CD4-positive, alpha-beta T cell (primary cell): ENCODE measurements around the gene CNDP2. TPM values are rescaled to one million over a fixed set of nuclear protein-coding genes. Genes with fewer than 3 reads are reported as not detected.

Source experiments
- ATAC-seq: fragments of 200-7000 bp; cut with Tn5 transposase; one replicate; pipeline ENCODE4 v1.10.0; 2022; ENCODE audit warnings: mild to moderate bottlenecking; ENCODE audit not compliant: poor library complexity
- CTCF ChIA-PET: fragments of 350-600 bp; sonication (Branson Sonifier 250); formaldehyde crosslinking; loops from one replicate; lab custom pipeline; 2021; ENCODE audit warnings: antibody characterized with exemption, inconsistent platforms; lab: Charles Lee
- POLR2A ChIA-PET: fragments of 350-600 bp; sonication (Branson Sonifier 250); formaldehyde crosslinking; loops from one replicate; lab custom pipeline; 2021; ENCODE audit warnings: antibody characterized with exemption, inconsistent platforms; lab: Charles Lee
- DNase-seq, 14 experiments: peaks; one replicate each; pipeline ENCODE4 v3.0.0-alpha.2; 2013 to 2020; ENCODE audit warnings: mixed read lengths in 2 of 14
- H3K27ac ChIP-seq, 2 donors: one replicate each; pipeline versions ENCODE4 v1.5.1 to v1.7.0; 2013; ENCODE audit warnings: low read length in 2 of 2, low read depth in 1 of 2, mild to moderate bottlenecking in 1 of 2
- H3K27me3 ChIP-seq, 2 experiments: 1 replicate in 1 of 2; 2 replicates in 1 of 2; pipeline versions ENCODE4 v1.6.1 to v1.7.0; 2013; ENCODE audit warnings: low read length in 2 of 2, control low read depth in 1 of 2, mild to moderate bottlenecking in 1 of 2, moderate library complexity in 1 of 2; ENCODE audit not compliant: insufficient read depth in 2 of 2, control insufficient read depth in 1 of 2
- H3K36me3 ChIP-seq: one replicate; pipeline ENCODE4 v1.6.1; 2013; ENCODE audit warnings: low read length, control low read depth; ENCODE audit not compliant: insufficient read depth
- H3K4me1 ChIP-seq: one replicate; pipeline ENCODE4 v1.6.1; 2013; ENCODE audit warnings: low read length, control low read depth; ENCODE audit not compliant: insufficient read depth
- H3K4me3 ChIP-seq: one replicate; pipeline ENCODE4 v1.5.1; 2013; ENCODE audit warnings: mild to moderate bottlenecking, low read length, moderate library complexity
- H3K9me3 ChIP-seq, 2 experiments: 1 replicate in 1 of 2; 2 replicates in 1 of 2; pipeline versions ENCODE4 v1.6.1 to v1.7.0; 2013; ENCODE audit warnings: low read length in 2 of 2, mild to moderate bottlenecking in 2 of 2, control low read depth in 1 of 2, moderate library complexity in 1 of 2; ENCODE audit not compliant: control insufficient read depth in 1 of 2, insufficient read depth in 1 of 2
- H3K27ac Mint-ChIP-seq: one replicate; pipeline ENCODE4 v1.8.0; 2020; ENCODE audit warnings: mixed read lengths
- H3K27me3 Mint-ChIP-seq: one replicate; pipeline ENCODE4 v1.8.0; 2021; ENCODE audit warnings: mixed read lengths
- H3K36me3 Mint-ChIP-seq: one replicate; pipeline ENCODE4 v1.8.0; 2021; ENCODE audit warnings: low read depth, mixed read lengths
- H3K4me1 Mint-ChIP-seq: one replicate; pipeline ENCODE4 v1.8.0; 2021; ENCODE audit warnings: low read depth, mixed read lengths
- H3K4me3 Mint-ChIP-seq: one replicate; pipeline ENCODE4 v1.8.0; 2020; ENCODE audit warnings: mild to moderate bottlenecking, mixed read lengths
- H3K9me3 Mint-ChIP-seq: one replicate; pipeline ENCODE4 v1.8.0; 2020; ENCODE audit warnings: mixed read lengths
- intact Hi-C, 2 experiments: fragments of 100-400 bp; cut with DNase I in 1 of 2; cut with micrococcal nuclease in 1 of 2; formaldehyde crosslinking; loops; one replicate each; pipeline versions ENCODE4 v1.15.1 to v1.9.0; 2023 to 2025; cut with DNase I, micrococcal nuclease
- total RNA-seq, 174 experiments: library from RNA in 2 of 174; stranded (reverse) in 2 of 174; gene quantifications; one replicate each; pipeline ENCODE4 v1.2.3 and lab custom pipeline; 2021 to 2026
- TF ChIP-seq, protein P1 (sequence below): fragments of 200-600 bp; IDR thresholded peaks from one replicate; pipeline ENCODE4 v1.8.0; 2022; ENCODE audit warnings: antibody characterized with exemption, mild to moderate bottlenecking

The CNDP2 gene
- total RNA-seq, 2 experiments from 2014 or later: 75.5 to 75.7 TPM

DNA sequence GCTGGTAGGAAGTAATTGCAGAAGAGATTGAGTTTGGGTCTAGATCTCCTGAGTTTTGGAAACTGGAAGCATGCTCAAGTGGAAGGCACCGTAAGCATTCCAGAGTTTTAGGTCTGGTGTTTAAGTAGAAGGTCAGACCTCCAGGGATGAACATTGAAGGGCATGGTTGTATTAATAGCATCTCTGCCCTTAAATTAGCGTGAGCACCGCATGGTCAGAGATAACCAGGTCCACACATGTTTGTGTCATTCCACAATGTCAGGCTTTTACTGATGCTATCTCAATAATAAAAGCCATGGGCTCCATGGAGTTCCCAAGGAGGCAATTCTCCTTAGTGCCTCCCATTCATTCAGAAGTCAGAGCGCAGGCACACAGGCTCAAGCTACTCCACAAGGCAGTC lies 73.2 kb downstream of the CNDP2 start:
- H3K27ac ChIP-seq: no peak overlapping the region
- no peaks in the 10 kb centered on the region for H3K4me1 ChIP-seq
- H3K36me3 Mint-ChIP-seq: no peaks in the 10 kb centered on the region
- TF ChIP-seq, protein P1, sequence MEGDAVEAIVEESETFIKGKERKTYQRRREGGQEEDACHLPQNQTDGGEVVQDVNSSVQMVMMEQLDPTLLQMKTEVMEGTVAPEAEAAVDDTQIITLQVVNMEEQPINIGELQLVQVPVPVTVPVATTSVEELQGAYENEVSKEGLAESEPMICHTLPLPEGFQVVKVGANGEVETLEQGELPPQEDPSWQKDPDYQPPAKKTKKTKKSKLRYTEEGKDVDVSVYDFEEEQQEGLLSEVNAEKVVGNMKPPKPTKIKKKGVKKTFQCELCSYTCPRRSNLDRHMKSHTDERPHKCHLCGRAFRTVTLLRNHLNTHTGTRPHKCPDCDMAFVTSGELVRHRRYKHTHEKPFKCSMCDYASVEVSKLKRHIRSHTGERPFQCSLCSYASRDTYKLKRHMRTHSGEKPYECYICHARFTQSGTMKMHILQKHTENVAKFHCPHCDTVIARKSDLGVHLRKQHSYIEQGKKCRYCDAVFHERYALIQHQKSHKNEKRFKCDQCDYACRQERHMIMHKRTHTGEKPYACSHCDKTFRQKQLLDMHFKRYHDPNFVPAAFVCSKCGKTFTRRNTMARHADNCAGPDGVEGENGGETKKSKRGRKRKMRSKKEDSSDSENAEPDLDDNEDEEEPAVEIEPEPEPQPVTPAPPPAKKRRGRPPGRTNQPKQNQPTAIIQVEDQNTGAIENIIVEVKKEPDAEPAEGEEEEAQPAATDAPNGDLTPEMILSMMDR: no peak
- peaks cover 2% of the 10 kb centered on the region for H3K9me3 Mint-ChIP-seq
- peaks cover 4 to 6% of the 10 kb centered on the region in 2 experiments for H3K27me3 ChIP-seq
- ATAC-seq (no peak), DNase-seq (no peak)
- peaks cover 28% of the 10 kb centered on the region for H3K27me3 Mint-ChIP-seq
- peaks cover 0 to 13% of the 10 kb centered on the region in 2 experiments for H3K9me3 ChIP-seq
- POLR2A ChIA-PET: no interaction called here
- intact Hi-C loops: no loop called here
- no peaks in the 10 kb centered on the region for H3K4me1 Mint-ChIP-seq
- H3K4me3 Mint-ChIP-seq: no peak overlapping the region
- H3K4me3 ChIP-seq: no peak overlapping the region
- CTCF ChIA-PET: no interaction called here
- no peak overlapping the region for H3K27ac Mint-ChIP-seq
- H3K36me3 ChIP-seq: no peaks in the 10 kb centered on the region

DNA sequence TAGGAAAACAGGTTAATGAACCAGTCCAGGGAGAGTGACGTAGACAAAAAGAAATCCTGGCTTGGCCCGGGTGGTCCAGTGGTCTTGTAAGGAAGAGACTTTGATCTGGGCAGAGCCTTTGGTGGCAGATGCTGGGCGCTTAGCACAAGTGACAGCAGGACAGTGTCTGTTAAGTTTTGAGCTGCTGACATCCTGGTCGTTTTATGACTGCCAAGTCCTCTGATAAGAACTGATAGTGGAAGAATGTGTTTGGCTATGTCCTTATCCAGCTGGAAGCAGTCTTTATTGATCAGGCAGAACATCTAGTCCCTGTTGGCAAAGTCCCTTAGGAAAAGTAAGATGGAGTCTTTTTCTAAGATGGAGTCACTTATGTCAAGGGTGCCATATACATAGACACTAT lies 74.1 kb downstream of the CNDP2 start:
- H3K4me3 Mint-ChIP-seq: no peak overlapping the region
- Histone ChIP-seq H3K36me3 (no peaks in the 10 kb centered on the region), H3K4me3 (no peak overlapping the region), H3K9me3 (peaks cover 0 to 13% of the 10 kb centered on the region in 2 experiments), H3K27ac (no peak overlapping the region), H3K4me1 (no peaks in the 10 kb centered on the region), H3K27me3 (peaks cover 4 to 6% of the 10 kb centered on the region in 2 experiments)
- no peaks in the 10 kb centered on the region for H3K36me3 Mint-ChIP-seq
- H3K27me3 Mint-ChIP-seq: peaks cover 28% of the 10 kb centered on the region
- ATAC-seq (no peak), DNase-seq (no peak)
- TF ChIP-seq, protein P1: no peak
- CTCF ChIA-PET: no interaction called here
- H3K4me1 Mint-ChIP-seq: no peaks in the 10 kb centered on the region
- peaks cover 2% of the 10 kb centered on the region for H3K9me3 Mint-ChIP-seq
- POLR2A ChIA-PET: no interaction called here
- intact Hi-C loops: loop anchor here in 1 of 2 experiments (5.0 kb wide), 1 partner anchor 43 kb away; no protein-coding TSS in a partner anchor
- no peak overlapping the region for H3K27ac Mint-ChIP-seq

DNA sequence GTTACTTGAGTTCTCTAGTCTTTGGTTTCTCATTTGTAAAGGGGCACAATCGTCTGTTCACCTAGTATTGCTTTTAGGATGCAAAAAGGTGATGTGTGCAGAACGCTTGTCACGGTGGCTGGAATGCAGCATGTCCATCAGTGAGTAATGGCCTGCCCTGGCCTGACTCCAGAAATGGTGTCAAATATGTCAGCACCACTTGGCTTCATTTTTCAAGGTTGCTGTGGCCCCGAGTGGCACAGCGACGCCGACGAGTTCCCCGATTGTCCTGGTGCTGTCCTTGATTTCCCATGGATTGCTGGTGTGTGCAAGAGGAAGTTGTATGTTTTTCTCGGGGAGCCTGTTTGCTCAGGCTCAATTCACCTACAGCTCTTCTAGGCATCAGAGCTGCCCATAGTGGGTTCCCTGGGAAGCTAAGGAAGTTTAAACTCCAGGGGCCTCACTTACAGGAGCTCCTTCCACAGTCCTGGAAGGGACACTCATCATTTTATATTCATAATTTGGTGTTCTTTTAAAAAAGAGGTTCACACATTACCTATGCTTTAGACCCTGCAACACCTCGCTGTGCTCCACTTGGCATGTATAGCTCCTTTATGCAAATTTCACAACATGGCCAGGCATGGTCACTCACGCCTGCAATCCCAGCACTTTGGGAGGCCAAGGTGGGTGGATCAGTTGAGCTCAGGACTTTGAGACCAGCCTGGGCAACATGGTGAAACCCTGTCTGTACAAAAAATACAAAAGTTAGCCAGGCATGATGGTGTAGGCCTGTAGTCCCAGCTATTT lies 75.9 kb downstream of the CNDP2 start:
- Histone ChIP-seq H3K36me3 (no peaks in the 10 kb centered on the region), H3K9me3 (peaks cover 0 to 5% of the 10 kb centered on the region in 2 experiments), H3K4me1 (no peaks in the 10 kb centered on the region), H3K4me3 (no peak overlapping the region), H3K27ac (no peak overlapping the region), H3K27me3 (peaks cover 4 to 6% of the 10 kb centered on the region in 2 experiments)
- ChIA-PET POLR2A (interaction anchor here (0.7 kb wide), 1 partner anchor 266 kb away, joined by 3 read pairs; no protein-coding TSS in a partner anchor), CTCF (no interaction called here)
- H3K4me3 Mint-ChIP-seq: no peak overlapping the region
- peaks cover 25% of the 10 kb centered on the region for H3K27me3 Mint-ChIP-seq
- no peak overlapping the region for H3K27ac Mint-ChIP-seq
- no peak for DNase-seq
- intact Hi-C loops: loop anchor here in 1 of 2 experiments (5.0 kb wide), 1 partner anchor 45 kb away; no protein-coding TSS in a partner anchor
- H3K4me1 Mint-ChIP-seq: no peaks in the 10 kb centered on the region
- H3K9me3 Mint-ChIP-seq: no peaks in the 10 kb centered on the region
- TF ChIP-seq, protein P1: no peak
- no peaks in the 10 kb centered on the region for H3K36me3 Mint-ChIP-seq
- no peak for ATAC-seq
